ENCODE results near the gene GCGR.

Gene GCGR

DNA sequence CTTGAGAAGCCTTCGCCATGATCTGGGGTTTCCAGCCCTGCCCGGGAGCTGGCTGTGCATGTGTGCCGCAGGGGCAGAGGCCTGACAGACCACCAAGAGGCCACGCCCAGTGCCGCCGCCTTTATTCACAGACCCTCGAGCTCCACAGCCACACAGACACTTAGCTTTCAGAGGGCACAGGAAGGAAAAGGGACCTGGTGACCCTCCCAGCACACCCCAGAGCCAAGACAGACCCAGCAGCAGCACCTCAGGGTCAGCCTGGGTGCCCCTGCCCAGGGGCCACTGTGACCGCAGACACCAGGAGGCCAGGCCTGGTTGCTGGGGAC is 18.3 kb downstream of the GCGR start:
- TF ChIP-seq, protein P1, sequence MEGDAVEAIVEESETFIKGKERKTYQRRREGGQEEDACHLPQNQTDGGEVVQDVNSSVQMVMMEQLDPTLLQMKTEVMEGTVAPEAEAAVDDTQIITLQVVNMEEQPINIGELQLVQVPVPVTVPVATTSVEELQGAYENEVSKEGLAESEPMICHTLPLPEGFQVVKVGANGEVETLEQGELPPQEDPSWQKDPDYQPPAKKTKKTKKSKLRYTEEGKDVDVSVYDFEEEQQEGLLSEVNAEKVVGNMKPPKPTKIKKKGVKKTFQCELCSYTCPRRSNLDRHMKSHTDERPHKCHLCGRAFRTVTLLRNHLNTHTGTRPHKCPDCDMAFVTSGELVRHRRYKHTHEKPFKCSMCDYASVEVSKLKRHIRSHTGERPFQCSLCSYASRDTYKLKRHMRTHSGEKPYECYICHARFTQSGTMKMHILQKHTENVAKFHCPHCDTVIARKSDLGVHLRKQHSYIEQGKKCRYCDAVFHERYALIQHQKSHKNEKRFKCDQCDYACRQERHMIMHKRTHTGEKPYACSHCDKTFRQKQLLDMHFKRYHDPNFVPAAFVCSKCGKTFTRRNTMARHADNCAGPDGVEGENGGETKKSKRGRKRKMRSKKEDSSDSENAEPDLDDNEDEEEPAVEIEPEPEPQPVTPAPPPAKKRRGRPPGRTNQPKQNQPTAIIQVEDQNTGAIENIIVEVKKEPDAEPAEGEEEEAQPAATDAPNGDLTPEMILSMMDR (IDR thresholded peaks at IDR 0.05), result no peak

DNA sequence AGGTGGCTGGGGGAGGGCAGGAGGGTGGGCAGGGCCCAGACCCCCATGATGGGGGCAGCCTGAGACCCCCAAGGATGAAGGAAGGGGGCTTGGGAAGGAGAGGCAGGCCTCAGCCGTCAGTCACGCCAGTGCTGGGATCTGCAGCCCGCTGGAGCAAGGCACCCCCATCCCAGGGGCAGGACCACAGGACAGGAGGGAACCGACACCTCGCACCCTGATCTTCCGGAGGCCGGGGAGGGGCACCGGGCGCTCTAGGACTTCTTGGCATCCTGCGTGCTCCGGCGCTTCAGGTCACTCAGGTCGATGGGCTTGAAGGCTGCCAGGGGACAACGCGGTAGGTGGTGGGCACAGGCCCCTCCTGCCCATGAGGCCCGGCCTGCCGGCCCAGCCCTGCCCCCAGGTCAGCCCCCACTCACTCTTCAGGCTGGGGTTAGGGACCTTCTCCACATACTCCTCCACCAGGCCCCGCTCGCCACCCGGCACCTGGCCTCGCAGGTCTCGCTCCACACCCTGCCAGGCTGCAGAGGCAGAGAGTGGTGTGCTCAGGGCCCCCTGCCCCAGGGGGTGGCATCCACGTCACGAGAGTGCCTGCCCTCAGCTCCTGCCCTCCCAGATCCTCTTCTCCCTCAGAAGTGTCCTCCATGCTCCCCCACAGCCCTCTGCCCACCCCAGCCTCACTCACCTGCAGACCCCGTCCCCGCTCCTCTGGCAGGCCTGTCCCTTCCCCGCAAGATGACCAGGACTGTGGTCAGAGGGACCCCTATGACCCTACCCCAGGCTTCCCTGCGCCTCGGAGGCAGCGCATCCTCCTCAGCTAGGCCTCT is 19.3 kb downstream of the GCGR start:
- TF ChIP-seq, protein P1 (IDR thresholded peaks at IDR 0.05), result no peak

DNA sequence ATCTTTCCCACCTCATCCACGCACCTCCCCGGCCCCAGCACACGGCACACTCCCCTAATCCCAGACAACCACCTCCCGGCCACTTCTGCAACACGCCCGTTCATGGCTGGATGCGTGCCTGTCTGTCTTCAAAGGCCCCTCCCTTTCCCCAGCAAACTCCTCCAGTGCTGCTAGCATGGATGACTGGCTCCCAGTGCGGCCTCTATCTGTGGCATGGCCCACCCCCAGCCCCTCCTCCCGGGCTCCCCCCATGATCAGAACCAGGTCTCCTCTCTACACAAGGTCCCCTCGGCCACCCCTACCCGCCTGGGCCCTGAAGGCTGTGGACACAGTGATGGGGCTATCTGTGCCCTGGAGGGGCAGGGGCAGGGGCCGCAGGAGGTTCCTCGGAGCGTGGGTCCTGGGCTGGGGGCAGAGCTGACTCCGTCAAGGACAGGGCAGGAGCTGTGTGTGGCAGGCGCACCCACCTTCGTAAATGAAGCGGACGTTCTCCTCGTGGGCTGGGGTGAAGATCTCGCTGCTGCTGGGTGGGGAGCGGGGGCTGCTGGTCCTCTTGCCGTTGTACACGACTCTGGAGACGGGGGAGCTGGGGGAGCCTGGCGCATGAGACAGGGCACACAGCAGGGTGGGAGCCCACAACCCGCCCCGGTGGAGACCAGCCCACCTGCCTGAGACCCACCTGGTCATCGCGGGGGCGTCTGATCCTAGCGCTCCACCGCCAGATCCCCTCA is 20.0 kb downstream of the GCGR start:
- TF ChIP-seq, protein P1 (IDR thresholded peaks at IDR 0.05), result no peak

DNA sequence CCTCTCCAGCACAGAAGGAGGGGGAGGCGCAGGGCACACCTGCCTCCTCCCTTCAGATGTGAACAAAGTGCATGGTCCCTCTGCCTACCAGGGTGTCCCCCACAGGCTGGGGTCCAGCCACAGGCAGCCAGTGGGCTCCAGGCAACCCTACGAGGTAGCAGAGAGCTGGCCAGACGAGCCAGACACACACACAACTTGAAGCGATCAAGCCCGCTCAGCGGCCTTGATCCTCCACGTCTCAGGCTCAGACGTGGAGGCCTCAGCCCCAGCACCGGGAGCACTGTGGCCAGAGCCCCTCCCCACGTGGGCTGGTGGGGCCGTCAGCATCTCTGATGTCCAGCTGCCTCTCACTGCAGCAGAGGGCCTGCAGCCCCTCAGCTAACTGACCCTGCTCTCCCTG is 20.6 kb downstream of the GCGR start:
- TF ChIP-seq, protein P1 (IDR thresholded peaks at IDR 0.05), result no peak

DNA sequence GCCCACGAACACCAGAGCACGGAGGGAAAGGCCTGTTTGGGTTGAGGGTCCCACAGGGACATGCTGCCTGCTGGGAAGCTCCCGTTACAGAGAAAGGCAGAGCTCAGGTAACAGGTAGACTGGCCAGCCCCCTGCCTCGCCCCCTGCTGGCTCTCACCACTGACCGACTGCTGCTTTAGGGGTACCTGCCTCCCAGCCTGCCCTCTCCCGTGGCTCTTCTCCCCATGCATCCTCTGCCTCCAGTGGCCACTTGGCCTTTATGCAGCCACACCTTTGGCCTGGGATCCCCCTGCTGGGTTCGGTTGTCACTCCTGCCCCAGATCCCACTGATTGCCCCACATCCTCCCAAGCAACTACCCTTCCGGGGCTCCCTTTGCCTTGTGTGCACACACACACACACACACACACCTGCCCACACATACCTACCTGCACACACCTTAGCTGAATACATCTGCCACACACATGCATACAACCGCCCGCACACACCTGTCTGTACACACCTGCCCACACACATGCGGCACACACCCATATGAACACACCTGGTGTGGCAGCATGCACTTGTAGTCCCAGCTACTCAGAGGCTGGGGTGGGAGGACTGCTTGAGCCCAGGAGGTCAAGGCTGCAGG is 22.0 kb downstream of the GCGR start:
- TF ChIP-seq, protein P1 (IDR thresholded peaks at IDR 0.05), result no peak

DNA sequence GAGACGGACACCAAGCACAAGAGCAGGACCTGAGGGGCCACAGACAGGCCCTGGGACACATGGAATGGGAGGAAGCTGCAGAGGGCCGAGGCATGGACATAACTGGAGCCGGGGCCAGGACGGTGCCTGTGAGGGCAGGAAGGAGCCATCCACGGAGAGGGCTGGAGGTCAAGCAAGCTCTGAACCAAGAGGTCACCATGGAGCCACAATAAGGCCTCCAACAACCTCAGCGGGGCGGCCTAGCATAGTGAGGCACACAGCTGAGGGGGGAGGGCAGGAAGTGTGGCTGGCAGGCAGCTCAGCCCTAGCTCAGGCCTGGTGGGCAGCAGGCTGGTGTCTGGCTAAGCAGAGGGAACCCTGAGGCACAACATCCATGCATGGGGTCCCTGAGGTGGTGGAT is 24.7 kb downstream of the GCGR start:
- TF ChIP-seq, protein P1 (IDR thresholded peaks at IDR 0.05), result no peak

DNA sequence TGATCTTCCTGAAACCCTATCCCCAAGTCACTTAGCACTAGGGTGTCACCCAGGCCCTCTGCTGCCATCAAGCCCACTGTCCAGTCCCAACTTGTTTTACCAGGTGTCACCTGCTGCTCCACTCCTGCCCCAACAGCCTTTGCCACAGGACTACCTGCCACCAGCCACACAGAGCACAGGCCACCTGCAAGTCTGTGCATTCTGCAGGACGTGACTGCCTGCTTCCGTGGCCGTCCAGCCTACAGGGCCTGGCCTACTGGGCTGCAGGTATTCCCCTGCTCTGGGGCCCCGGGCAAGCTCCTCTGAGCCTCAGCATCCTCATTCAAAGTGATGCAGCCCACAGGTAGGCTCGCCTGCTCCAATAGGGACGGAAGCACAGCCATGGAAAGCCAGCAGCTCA is 25.9 kb downstream of the GCGR start:
- TF ChIP-seq, protein P1 (IDR thresholded peaks at IDR 0.05), result no peak

Data from LNCAP (cell line).